Uterus (tissue), 4 donors: ENCODE data around the gene MACROD1. TPM values are rescaled to one million over a fixed set of nuclear protein-coding genes. Genes with fewer than 3 reads are reported as not detected.

ENCODE experiments used
- DNase-seq, 2 donors: peaks; one replicate each; pipeline ENCODE4 v3.0.0-alpha.2; 2019 to 2020
- H3K27ac ChIP-seq, 2 donors: fragments of 200-600 bp; sonication (generic); 1 replicate in 1 of 2; 2 replicates in 1 of 2; pipeline ENCODE4 v1.5.1; 2016 to 2018
- H3K27me3 ChIP-seq, 2 donors: fragments of 200-600 bp; sonication (generic); one replicate each; pipeline ENCODE4 v1.5.1; 2018 to 2019; ENCODE audit warnings: control low read depth in 1 of 2
- H3K36me3 ChIP-seq, 2 donors: fragments of 200-600 bp; sonication (generic); one replicate each; pipeline ENCODE4 v1.5.1; 2019; ENCODE audit warnings: control low read depth in 1 of 2
- H3K4me1 ChIP-seq, 2 donors: fragments of 200-600 bp; sonication (generic); one replicate each; pipeline ENCODE4 v1.5.1; 2018 to 2019; ENCODE audit warnings: control low read depth in 1 of 2
- H3K4me3 ChIP-seq, 2 donors: fragments of 200-600 bp; sonication (generic); 1 replicate in 1 of 2; 2 replicates in 1 of 2; pipeline ENCODE4 v1.5.1; 2018 to 2019; ENCODE audit warnings: mild to moderate bottlenecking in 1 of 2
- H3K9me3 ChIP-seq, 2 donors: fragments of 200-600 bp; sonication (generic); one replicate each; pipeline ENCODE4 v1.5.1; 2019; ENCODE audit warnings: control low read depth in 1 of 2
- CTCF ChIP-seq, 4 experiments: fragments of 200-600 bp in 2 of 4; fragments of 450-650 bp in 2 of 4; sonication (generic) in 2 of 4; IDR thresholded peaks; one replicate each; pipeline ENCODE4 v1.5.1; 2016 to 2019; ENCODE audit warnings: antibody characterized with exemption in 4 of 4, mild to moderate bottlenecking in 2 of 4, moderate library complexity in 1 of 4
- POLR2A ChIP-seq, 2 donors: fragments of 450-650 bp; IDR thresholded peaks; one replicate each; pipeline ENCODE4 v1.6.1; 2016; ENCODE audit warnings: antibody characterized with exemption in 2 of 2, mild to moderate bottlenecking in 1 of 2, moderate library complexity in 1 of 2
- intact Hi-C: fragments of 100-400 bp; cut with DNase I; formaldehyde crosslinking; loops from one replicate; pipeline ENCODE4 v1.15.1; 2023; ENCODE audit warnings: low total_unique reads
- total RNA-seq, 4 donors: library from RNA; depleted of rRNA in 3 of 4; stranded (reverse); fragments of >200 nt in 3 of 4; gene quantifications; one replicate each; pipeline versions ENCODE4 v1.1.0 to v1.2.4, GENCODE V29; 2014 to 2023
- donor health status: DM: yes; HTN: yes; CAD: no.

MACROD1 gene
- total RNA-seq, 4 donors from 2014 or later: 1.8 to 27.1 (median 6.6) TPM

GRCh38 chr11:64151337-64151736, 14.6 kb downstream of the MACROD1 start:
- DNase-seq: no peak
- Histone ChIP-seq H3K36me3 (no peaks in the 10 kb centered on the region), H3K27ac (no peak overlapping the region), H3K4me3 (no peak overlapping the region), H3K27me3 (no peaks in the 10 kb centered on the region), H3K4me1 (no peaks in the 10 kb centered on the region), H3K9me3 (no peaks in the 10 kb centered on the region)
- intact Hi-C loops: loop anchor here (5.0 kb wide), 1 partner anchor 149 kb away; no protein-coding TSS in a partner anchor
- no peak for TF ChIP-seq POLR2A (IDR thresholded peaks at IDR 0.05)
- no peak for TF ChIP-seq CTCF (IDR thresholded peaks at IDR 0.05)

DNA sequence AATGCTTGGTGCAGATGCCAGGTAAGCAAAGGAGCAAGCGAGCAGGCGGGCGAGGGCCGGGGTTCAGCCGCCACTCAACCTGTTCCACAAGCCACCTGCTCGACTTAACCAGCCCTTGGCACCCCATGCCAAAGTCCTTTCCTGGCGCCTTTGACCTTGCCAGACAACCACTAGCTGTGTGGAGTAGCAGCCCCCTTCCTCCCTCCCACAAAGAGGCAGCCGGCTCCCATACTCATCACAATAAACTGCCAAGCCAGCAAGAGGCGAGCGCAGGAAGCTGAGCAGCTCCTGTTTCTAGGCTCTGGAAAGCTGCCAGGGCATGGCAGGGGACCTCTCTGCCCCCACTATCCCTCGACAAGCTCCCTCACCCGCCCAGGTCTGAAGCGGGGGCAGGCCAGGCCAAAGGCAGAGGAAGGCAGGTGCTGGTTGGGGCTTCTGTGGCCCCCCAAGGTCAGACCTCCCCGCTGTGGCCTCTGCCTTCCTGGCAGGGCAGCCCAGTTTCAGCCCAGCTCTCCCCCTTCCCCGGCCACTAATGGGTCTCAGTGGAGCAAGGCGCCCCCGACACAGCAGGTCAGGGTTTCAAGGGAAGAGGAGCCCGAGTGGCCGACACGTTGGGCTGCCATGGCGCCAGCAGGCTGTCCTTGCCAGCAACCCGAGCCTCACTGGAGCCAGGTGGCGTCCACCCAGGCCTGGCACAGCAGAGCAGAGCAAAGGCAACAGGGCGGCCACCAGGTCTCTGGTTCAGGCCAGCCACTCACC, 15.3 kb downstream of the MACROD1 start:
- Histone ChIP-seq H3K4me3 (no peak overlapping the region), H3K36me3 (no peaks in the 10 kb centered on the region), H3K4me1 (no peaks in the 10 kb centered on the region), H3K9me3 (no peaks in the 10 kb centered on the region), H3K27ac (no peak overlapping the region), H3K27me3 (no peaks in the 10 kb centered on the region)
- DNase-seq: no peak
- intact Hi-C loops: loop anchor here (5.0 kb wide), 1 partner anchor 148 kb away; no protein-coding TSS in a partner anchor
- no peak for TF ChIP-seq CTCF (IDR thresholded peaks at IDR 0.05)
- TF ChIP-seq POLR2A (IDR thresholded peaks at IDR 0.05): no peak

DNA sequence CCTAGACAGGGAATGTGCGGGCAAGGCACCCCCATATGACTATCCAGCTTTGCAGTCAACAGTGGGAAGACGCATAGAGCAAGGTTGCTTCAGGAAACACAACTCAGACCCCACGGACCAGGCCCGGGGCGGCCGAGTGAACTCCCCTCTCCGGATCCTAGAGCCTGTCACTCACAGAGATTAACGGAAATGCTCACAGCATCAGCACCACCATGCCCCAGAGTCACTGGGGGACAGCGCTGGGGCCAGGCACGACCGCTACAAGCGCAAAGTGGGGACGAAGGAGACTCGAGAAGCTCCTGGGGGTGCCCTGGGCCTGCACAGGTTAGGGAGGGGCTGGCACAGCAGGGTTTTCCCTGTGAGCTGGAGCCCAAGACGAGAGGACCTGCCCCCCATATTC, 15.9 kb downstream of the MACROD1 start:
- no peaks in the 10 kb centered on the region for H3K36me3 ChIP-seq
- no peak overlapping the region for H3K4me3 ChIP-seq
- H3K27ac ChIP-seq: no peak overlapping the region
- TF ChIP-seq POLR2A (IDR thresholded peaks at IDR 0.05): no peak
- TF ChIP-seq CTCF (IDR thresholded peaks at IDR 0.05): no peak
- no peaks in the 10 kb centered on the region for H3K4me1 ChIP-seq
- intact Hi-C loops: loop anchor here (5.0 kb wide), 1 partner anchor 148 kb away; no protein-coding TSS in a partner anchor
- no peaks in the 10 kb centered on the region for H3K27me3 ChIP-seq
- DNase-seq: no peak
- H3K9me3 ChIP-seq: no peaks in the 10 kb centered on the region

DNA sequence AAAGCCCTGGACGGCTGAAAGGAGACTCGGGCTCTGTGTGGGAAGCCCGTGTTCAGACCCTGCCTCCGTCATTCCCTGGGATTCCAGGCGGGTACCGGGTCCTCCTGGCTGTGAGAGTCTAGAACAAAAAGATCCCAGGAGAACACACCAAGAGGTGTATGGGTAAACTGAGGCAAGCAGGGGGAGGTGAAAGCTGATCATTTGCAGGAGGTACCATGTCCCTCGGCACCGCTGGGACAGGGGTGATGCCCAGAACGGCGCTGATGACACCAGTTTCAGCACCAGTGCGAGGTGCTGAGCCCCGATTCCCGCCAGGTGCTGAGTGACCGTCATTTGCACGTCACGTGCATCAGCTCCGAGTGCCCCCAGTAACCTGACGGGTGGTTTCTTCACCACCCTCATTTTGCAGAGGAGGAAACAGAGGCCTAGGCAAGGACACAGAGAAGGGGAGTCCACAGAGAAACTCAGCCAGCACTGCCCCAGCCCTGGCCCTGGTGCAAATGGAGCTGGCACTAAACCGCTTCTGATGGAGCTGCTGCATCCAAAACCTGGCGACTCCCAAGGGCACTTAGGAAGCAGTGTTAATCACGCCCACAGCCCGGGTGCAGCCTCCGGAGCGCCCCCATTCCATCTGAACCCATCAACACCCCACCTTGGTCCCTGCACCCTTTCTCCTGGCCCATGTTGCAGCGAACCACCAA, 16.8 kb downstream of the MACROD1 start:
- Histone ChIP-seq H3K9me3 (no peaks in the 10 kb centered on the region), H3K4me3 (no peak overlapping the region), H3K27ac (peak overlapping the region in 1 of 2 donors; percentile 73), H3K4me1 (no peaks in the 10 kb centered on the region), H3K27me3 (no peaks in the 10 kb centered on the region), H3K36me3 (no peaks in the 10 kb centered on the region)
- TF ChIP-seq POLR2A (IDR thresholded peaks at IDR 0.05) (no peak), CTCF (IDR thresholded peaks at IDR 0.05) (no peak)
- no peak for DNase-seq
- intact Hi-C loops: loop anchor here (10.0 kb wide), 2 partner anchors 314 to 384 kb away; partner anchors contain the start of genes MARK2 and ZFTA
